ENCODE data around the gene OGFOD2. TPM values are rescaled to one million over a fixed set of nuclear protein-coding genes. Genes with fewer than 3 reads are reported as not detected.

The OGFOD2 gene
- total and polyA plus RNA-seq, 9 of the 15 experiments (the other 6 are each of a cell fraction or from before 2014, with no cell fraction given): 1.4 to 111 (median 18.5) TPM

DNA sequence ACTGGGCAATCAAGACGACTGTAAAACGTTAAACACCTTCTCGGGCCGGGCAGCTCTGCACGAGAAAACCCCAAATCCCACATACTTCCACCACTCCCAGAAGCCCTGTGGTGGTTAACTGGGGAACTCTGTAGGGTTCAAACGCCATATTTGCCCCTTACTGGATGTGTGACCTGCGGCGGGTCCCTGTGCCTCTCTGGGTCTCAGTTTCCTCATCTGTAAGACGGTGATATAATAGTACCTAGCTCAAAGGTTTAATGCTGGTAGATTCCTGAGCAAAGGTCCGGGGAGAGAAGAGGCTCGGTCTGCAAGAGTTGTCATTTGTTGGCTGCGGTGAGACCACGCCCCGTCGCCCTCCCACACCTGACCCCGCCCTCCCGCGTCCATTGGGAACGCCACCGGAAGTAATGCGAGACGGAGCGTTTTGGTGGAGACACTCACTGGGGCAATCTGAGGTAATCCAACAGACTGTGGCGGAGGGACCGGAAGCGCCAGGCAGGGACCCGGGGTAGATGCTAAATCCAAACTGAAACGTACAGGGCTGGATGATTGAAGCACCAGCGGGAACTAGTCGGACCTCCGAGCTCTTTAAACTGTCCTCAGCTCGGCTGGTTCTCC, 661 bp upstream of the OGFOD2 start (continued):
- TF ChIP-seq, protein P1, sequence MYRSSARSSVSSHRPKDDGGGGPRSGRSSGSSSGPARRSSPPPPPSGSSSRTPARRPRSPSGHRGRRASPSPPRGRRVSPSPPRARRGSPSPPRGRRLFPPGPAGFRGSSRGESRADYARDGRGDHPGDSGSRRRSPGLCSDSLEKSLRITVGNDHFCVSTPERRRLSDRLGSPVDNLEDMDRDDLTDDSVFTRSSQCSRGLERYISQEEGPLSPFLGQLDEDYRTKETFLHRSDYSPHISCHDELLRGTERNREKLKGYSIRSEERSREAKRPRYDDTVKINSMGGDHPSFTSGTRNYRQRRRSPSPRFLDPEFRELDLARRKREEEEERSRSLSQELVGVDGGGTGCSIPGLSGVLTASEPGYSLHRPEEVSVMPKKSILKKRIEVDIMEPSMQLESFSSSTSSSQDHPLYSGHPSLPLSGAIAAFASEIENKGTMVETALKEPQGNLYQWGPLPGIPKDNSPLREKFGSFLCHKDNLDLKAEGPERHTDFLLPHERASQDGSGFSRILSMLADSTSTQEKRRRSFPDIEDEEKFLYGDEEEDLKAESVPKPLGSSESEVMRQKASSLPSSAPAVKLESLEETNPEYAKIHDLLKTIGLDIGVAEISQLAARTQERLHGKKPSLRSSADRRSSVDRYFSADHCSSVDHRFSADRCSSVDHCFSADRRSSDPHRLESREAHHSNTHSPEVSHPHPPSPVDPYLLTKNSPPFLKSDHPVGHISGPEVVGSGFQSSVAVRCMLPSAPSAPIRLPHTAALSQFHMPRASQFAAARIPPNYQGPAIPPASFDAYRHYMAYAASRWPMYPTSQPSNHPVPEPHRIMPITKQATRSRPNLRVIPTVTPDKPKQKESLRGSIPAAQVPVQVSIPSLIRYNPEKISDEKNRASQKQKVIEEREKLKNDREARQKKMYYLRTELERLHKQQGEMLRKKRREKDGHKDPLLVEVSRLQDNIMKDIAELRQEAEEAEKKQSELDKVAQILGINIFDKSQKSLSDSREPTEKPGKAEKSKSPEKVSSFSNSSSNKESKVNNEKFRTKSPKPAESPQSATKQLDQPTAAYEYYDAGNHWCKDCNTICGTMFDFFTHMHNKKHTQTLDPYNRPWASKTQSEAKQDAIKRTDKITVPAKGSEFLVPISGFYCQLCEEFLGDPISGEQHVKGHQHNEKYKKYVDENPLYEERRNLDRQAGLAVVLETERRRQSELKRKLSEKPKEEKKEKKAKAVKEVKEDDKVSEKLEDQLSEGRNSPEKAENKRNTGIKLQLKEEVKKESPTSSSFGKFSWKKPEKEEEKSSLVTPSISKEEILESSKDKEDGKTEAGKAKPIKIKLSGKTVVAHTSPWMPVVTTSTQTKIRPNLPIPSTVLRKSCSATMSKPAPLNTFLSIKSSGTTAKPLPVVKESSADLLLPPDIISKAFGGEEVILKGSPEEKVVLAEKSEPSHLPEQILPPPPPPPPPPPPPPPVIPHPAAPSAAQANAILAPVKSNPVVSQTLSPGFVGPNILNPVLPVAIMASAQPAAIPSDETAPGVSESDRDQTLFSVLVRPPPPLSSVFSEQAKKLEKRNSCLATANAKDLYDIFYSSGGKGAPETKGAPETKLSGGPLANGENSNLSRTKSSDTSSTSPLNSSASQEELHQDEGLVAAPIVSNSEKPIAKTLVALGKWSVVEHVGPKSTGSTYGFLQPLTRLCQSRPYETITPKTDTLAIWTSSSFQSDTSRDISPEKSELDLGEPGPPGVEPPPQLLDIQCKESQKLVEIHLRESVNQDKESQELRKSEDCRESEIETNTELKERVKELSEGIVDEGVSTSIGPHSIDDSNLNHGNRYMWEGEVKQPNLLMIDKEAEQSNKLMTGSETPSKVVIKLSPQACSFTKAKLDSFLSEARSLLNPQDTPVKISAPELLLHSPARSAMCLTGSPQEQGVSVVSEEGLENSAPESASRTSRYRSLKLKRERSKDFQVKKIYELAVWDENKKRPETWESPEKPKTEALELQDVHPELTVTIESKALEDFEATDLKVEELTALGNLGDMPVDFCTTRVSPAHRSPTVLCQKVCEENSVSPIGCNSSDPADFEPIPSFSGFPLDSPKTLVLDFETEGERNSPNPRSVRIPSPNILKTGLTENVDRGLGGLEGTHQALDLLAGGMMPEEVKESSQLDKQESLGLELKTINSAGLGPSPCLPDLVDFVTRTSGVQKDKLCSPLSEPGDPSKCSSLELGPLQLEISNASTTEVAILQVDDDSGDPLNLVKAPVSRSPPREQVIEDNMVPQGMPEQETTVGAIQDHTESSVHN (IDR thresholded peaks at IDR 0.05; ENCODE audit: borderline replicate concordance in 1 of 2, low read depth in 1 of 2): no peak
- TF ChIP-seq, protein P2, sequence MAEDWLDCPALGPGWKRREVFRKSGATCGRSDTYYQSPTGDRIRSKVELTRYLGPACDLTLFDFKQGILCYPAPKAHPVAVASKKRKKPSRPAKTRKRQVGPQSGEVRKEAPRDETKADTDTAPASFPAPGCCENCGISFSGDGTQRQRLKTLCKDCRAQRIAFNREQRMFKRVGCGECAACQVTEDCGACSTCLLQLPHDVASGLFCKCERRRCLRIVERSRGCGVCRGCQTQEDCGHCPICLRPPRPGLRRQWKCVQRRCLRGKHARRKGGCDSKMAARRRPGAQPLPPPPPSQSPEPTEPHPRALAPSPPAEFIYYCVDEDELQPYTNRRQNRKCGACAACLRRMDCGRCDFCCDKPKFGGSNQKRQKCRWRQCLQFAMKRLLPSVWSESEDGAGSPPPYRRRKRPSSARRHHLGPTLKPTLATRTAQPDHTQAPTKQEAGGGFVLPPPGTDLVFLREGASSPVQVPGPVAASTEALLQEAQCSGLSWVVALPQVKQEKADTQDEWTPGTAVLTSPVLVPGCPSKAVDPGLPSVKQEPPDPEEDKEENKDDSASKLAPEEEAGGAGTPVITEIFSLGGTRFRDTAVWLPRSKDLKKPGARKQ (CRISPR knock-in tag; IDR thresholded peaks at IDR 0.05): no peak
- no peak for TF ChIP-seq BRF1 (IDR thresholded peaks at IDR 0.05; ENCODE audit: borderline replicate concordance, extremely low read depth, insufficient read length)
- no peak for TF ChIP-seq RFX1 (IDR thresholded peaks at IDR 0.05)
- TF ChIP-seq SMARCA4 (IDR thresholded peaks at IDR 0.05): no peak
- no peak for TF ChIP-seq GATAD2A (IDR thresholded peaks at IDR 0.05)
- TF ChIP-seq ZNF830 (CRISPR knock-in tag; IDR thresholded peaks at IDR 0.05): no peak
- no peak for TF ChIP-seq PTTG1 (tag; IDR thresholded peaks at IDR 0.05; ENCODE audit: low read depth)
- no peak for TF ChIP-seq RBM39 (optimal IDR thresholded peaks at IDR 0.05; ENCODE audit: low read depth, low read length)
- TF ChIP-seq, protein P3, sequence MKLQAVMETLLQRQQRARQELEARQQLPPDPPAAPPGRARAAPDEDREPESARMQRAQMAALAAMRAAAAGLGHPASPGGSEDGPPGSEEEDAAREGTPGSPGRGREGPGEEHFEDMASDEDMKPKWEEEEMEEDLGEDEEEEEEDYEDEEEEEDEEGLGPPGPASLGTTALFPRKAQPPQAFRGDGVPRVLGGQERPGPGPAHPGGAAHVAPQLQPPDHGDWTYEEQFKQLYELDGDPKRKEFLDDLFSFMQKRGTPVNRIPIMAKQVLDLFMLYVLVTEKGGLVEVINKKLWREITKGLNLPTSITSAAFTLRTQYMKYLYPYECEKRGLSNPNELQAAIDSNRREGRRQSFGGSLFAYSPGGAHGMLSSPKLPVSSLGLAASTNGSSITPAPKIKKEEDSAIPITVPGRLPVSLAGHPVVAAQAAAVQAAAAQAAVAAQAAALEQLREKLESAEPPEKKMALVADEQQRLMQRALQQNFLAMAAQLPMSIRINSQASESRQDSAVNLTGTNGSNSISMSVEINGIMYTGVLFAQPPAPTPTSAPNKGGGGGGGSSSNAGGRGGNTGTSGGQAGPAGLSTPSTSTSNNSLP (IDR thresholded peaks at IDR 0.05; ENCODE audit: borderline replicate concordance, low read depth, low read length): no peak
- TF ChIP-seq FOSL1 (tag; conservative IDR thresholded peaks at IDR 0.05): 0 out of 2 replicates have a peak, but pooled peaks have one; percentile 41
- TF ChIP-seq ZNF140 (CRISPR knock-in tag; IDR thresholded peaks at IDR 0.05): no peak
- TF ChIP-seq DPF2 (IDR thresholded peaks at IDR 0.05): 0 out of 2 replicates have a peak, but pooled peaks have one; percentile 2
- TF ChIP-seq, protein P4, sequence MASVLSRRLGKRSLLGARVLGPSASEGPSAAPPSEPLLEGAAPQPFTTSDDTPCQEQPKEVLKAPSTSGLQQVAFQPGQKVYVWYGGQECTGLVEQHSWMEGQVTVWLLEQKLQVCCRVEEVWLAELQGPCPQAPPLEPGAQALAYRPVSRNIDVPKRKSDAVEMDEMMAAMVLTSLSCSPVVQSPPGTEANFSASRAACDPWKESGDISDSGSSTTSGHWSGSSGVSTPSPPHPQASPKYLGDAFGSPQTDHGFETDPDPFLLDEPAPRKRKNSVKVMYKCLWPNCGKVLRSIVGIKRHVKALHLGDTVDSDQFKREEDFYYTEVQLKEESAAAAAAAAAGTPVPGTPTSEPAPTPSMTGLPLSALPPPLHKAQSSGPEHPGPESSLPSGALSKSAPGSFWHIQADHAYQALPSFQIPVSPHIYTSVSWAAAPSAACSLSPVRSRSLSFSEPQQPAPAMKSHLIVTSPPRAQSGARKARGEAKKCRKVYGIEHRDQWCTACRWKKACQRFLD (CRISPR knock-in tag; IDR thresholded peaks at IDR 0.05): no peak
- no peak for TF ChIP-seq BRD9 (IDR thresholded peaks at IDR 0.05; ENCODE audit: low read depth, partially characterized antibody)

All from K562 (cell line).